Measurements from ENCODE around the gene ATP5PB. TPM values are rescaled to one million over a fixed set of nuclear protein-coding genes. Genes with fewer than 3 reads are reported as not detected.

Gene ATP5PB
- total and polyA plus RNA-seq, 4 donors = 143 to 257 (median 223) TPM

- no peak overlapping the region for H3K4me3 ChIP-seq (ENCODE audit: low read depth in 1 of 3, low read length in 3 of 3)
- peaks cover 0 to 16% (median 15%) of the 10 kb centered on the region in 4 donors for H3K4me1 ChIP-seq (ENCODE audit: control insufficient read depth in 4 of 4, insufficient read depth in 4 of 4, low read length in 3 of 4)
- TF ChIP-seq EGR1 (IDR thresholded peaks at IDR 0.05; ENCODE audit: low read depth in 2 of 2) (no peak), CTCF (IDR thresholded peaks at IDR 0.05; ENCODE audit: low read depth, low read length, missing input control) (no peak), HNF4G (IDR thresholded peaks at IDR 0.05) (no peak), HNF4A (conservative IDR thresholded peaks at IDR 0.05) (peak in 1 of 2 donors; percentile 10), TAF1 (conservative IDR thresholded peaks at IDR 0.05) (no peak), JUND (IDR thresholded peaks at IDR 0.05) (no peak)
- no peak overlapping the region for H3K27ac ChIP-seq (ENCODE audit: low read depth in 1 of 2, low read length in 2 of 2)
- H3K9ac ChIP-seq (ENCODE audit: low read depth in 1 of 2, low read length in 2 of 2) = no peak overlapping the region
- WGBS = 84% methylated on average over 2 of the region's 2 CpGs
- H3K27me3 ChIP-seq (ENCODE audit: control insufficient read depth in 4 of 4, insufficient read depth in 4 of 4, low read length in 3 of 4) = no peaks in the 10 kb centered on the region
- peaks cover 0 to 8% (median 4%) of the 10 kb centered on the region in 4 donors for H3K36me3 ChIP-seq (ENCODE audit: control insufficient read depth in 4 of 4, insufficient read depth in 3 of 4, low read depth in 1 of 4, low read length in 3 of 4)
- H3K9me3 ChIP-seq (ENCODE audit: control insufficient read depth in 4 of 4, low read length in 3 of 4) = no peaks in the 10 kb centered on the region
- no peak for DNase-seq (ENCODE audit: low spot score)
Measured at GRCh38 chr1:111414756-111415155, 34.5 kb upstream of the ATP5PB start.

GRCh38 chr1:111415461-111415860 lies 33.8 kb upstream of the ATP5PB start:
- H3K9ac ChIP-seq (ENCODE audit: low read depth in 1 of 2, low read length in 2 of 2) = no peak overlapping the region
- peaks cover 0 to 8% (median 4%) of the 10 kb centered on the region in 4 donors for H3K36me3 ChIP-seq (ENCODE audit: control insufficient read depth in 4 of 4, insufficient read depth in 3 of 4, low read depth in 1 of 4, low read length in 3 of 4)
- no peak overlapping the region for H3K27ac ChIP-seq (ENCODE audit: low read depth in 1 of 2, low read length in 2 of 2)
- TF ChIP-seq CTCF (IDR thresholded peaks at IDR 0.05; ENCODE audit: low read depth, low read length, missing input control) (no peak), RXRA (IDR thresholded peaks at IDR 0.05) (no peak)
- peaks cover 0 to 16% (median 15%) of the 10 kb centered on the region in 4 donors for H3K4me1 ChIP-seq (ENCODE audit: control insufficient read depth in 4 of 4, insufficient read depth in 4 of 4, low read length in 3 of 4)
- no peak overlapping the region for H3K4me3 ChIP-seq (ENCODE audit: low read depth in 1 of 3, low read length in 3 of 3)
- no peak for DNase-seq (ENCODE audit: low spot score)
- no peaks in the 10 kb centered on the region for H3K9me3 ChIP-seq (ENCODE audit: control insufficient read depth in 4 of 4, low read length in 3 of 4)
- no peaks in the 10 kb centered on the region for H3K27me3 ChIP-seq (ENCODE audit: control insufficient read depth in 4 of 4, insufficient read depth in 4 of 4, low read length in 3 of 4)
- 93% methylated on average over 3 of the region's 3 CpGs for WGBS

GRCh38 chr1:111417755-111418154 lies 31.5 kb upstream of the ATP5PB start:
- H3K9ac ChIP-seq (ENCODE audit: low read depth in 1 of 2, low read length in 2 of 2) = no peak overlapping the region
- WGBS = 48% methylated on average over 1 of the region's 1 CpG
- peak overlapping the region; percentile 38 to 44 for H3K27ac ChIP-seq (ENCODE audit: low read depth in 1 of 2, low read length in 2 of 2)
- H3K4me3 ChIP-seq (ENCODE audit: low read depth in 1 of 3, low read length in 3 of 3) = no peak overlapping the region
- DNase-seq (ENCODE audit: low spot score) = no peak
- peaks cover 0 to 8% (median 4%) of the 10 kb centered on the region in 4 donors for H3K36me3 ChIP-seq (ENCODE audit: control insufficient read depth in 4 of 4, insufficient read depth in 3 of 4, low read depth in 1 of 4, low read length in 3 of 4)
- H3K27me3 ChIP-seq (ENCODE audit: control insufficient read depth in 4 of 4, insufficient read depth in 4 of 4, low read length in 3 of 4) = no peaks in the 10 kb centered on the region
- H3K4me1 ChIP-seq (ENCODE audit: control insufficient read depth in 4 of 4, insufficient read depth in 4 of 4, low read length in 3 of 4) = peaks cover 0 to 23% (median 20%) of the 10 kb centered on the region in 4 donors
- H3K9me3 ChIP-seq (ENCODE audit: control insufficient read depth in 4 of 4, low read length in 3 of 4) = no peaks in the 10 kb centered on the region
- peak; percentile 31 to 55 for TF ChIP-seq HNF4A (conservative IDR thresholded peaks at IDR 0.05)
- peak; percentile 27 to 71 for TF ChIP-seq RXRA (IDR thresholded peaks at IDR 0.05)
- peak; percentile 27 for TF ChIP-seq REST (IDR thresholded peaks at IDR 0.05)
- no peak for TF ChIP-seq NR2F2 (IDR thresholded peaks at IDR 0.05)
- TF ChIP-seq RAD21 (IDR thresholded peaks at IDR 0.05) = peak; percentile 24 to 26
- no peak for TF ChIP-seq ATF3 (IDR thresholded peaks at IDR 0.05)
- TF ChIP-seq EGR1 (IDR thresholded peaks at IDR 0.05; ENCODE audit: low read depth in 2 of 2) = peak in 1 of 2 donors; percentile 21
- TF ChIP-seq TAF1 (conservative IDR thresholded peaks at IDR 0.05) = no peak
- TF ChIP-seq GABPA (IDR thresholded peaks at IDR 0.05 in 1 of 2, conservative IDR thresholded peaks at IDR 0.05 in 1 of 2) = no peak
- peak in 1 of 2 donors; percentile 33 for TF ChIP-seq JUND (IDR thresholded peaks at IDR 0.05)
- peak; percentile 98 for TF ChIP-seq FOXA1 (IDR thresholded peaks at IDR 0.05)
- TF ChIP-seq MAX (IDR thresholded peaks at IDR 0.05) = peak; percentile 43
- TF ChIP-seq SP1 (IDR thresholded peaks at IDR 0.05) = peak; percentile 58
- TF ChIP-seq ZBTB33 (IDR thresholded peaks at IDR 0.05) = peak; percentile 83
- peak; percentile 73 for TF ChIP-seq YY1 (IDR thresholded peaks at IDR 0.05)
